ENCODE data around the gene OR8D2. TPM values are rescaled to one million over a fixed set of nuclear protein-coding genes. Genes with fewer than 3 reads are reported as not detected.

OR8D2 gene
- total and polyA plus RNA-seq, 2 of the 13 experiments (the other 11 are each of a cell fraction or from before 2014, with no cell fraction given), result not detected

- in situ Hi-C loops (cut with HindIII; ENCODE audit: extremely low pct_ligation_motif_present, low pct_unique_long_range_greater_than_20kb), result no loop called here
- no peak overlapping the region for H3K9ac ChIP-seq (ENCODE audit: insufficient read depth, low read depth, low read length)
- TF ChIP-seq ZNF577 (CRISPR knock-in tag; IDR thresholded peaks at IDR 0.05; ENCODE audit: borderline replicate concordance, low read depth) (no peak), ZBTB3 (CRISPR knock-in tag; IDR thresholded peaks at IDR 0.05; ENCODE audit: borderline replicate concordance, low read depth) (no peak), RFX1 (IDR thresholded peaks at IDR 0.05) (no peak; the same call in 1 of the 2 replicates), TMF1 (CRISPR knock-in tag; IDR thresholded peaks at IDR 0.05; ENCODE audit: low read depth) (no peak), SMAD1 (CRISPR knock-in tag; IDR thresholded peaks at IDR 0.05; ENCODE audit: borderline replicate concordance, low read depth) (no peak), ZNF780A (CRISPR knock-in tag; IDR thresholded peaks at IDR 0.05) (no peak), ZNF761 (CRISPR knock-in tag; conservative IDR thresholded peaks at IDR 0.05) (no peak), HES4 (CRISPR knock-in tag; IDR thresholded peaks at IDR 0.05; ENCODE audit: borderline replicate concordance) (no peak), POLR2G (IDR thresholded peaks at IDR 0.05; ENCODE audit: low read depth, low read length) (no peak), ZNF790 (CRISPR knock-in tag; IDR thresholded peaks at IDR 0.05; ENCODE audit: borderline replicate concordance) (no peak), ZNF326 (CRISPR knock-in tag; IDR thresholded peaks at IDR 0.05; ENCODE audit: borderline replicate concordance) (no peak), KMT2A (CRISPR knock-in tag; IDR thresholded peaks at IDR 0.05) (no peak), THAP11 (CRISPR knock-in tag; IDR thresholded peaks at IDR 0.05) (no peak), TRIM24 (CRISPR knock-in tag; IDR thresholded peaks at IDR 0.05) (no peak), KLF6 (CRISPR knock-in tag; IDR thresholded peaks at IDR 0.05) (no peak), ATF2 (CRISPR knock-in tag; IDR thresholded peaks at IDR 0.05) (no peak), U2AF1 (optimal IDR thresholded peaks at IDR 0.05; ENCODE audit: low read depth, low read length) (no peak), ZNF556 (CRISPR knock-in tag; IDR thresholded peaks at IDR 0.05; ENCODE audit: borderline replicate concordance) (no peak), RERE (CRISPR knock-in tag; IDR thresholded peaks at IDR 0.05; ENCODE audit: low read depth) (no peak)
- H3K79me2 ChIP-seq (ENCODE audit: insufficient read depth, low read length), result no peaks in the 10 kb centered on the region
- ChIA-PET POLR2A (no interaction called here), CTCF (ENCODE audit: low intra/inter-chr PET ratio, low total read pairs) (no interaction called here)
- no peaks in the 10 kb centered on the region for H4K20me1 ChIP-seq (ENCODE audit: insufficient read depth, low read length)
- no TSS peak for BruUV-seq (replicated peaks)
- H3K27me3 ChIP-seq (ENCODE audit: control insufficient read depth in 1 of 2, insufficient read depth in 2 of 2, low read length in 2 of 2), result no peaks in the 10 kb centered on the region
- H3K9me3 ChIP-seq (ENCODE audit: low read length), result no peaks in the 10 kb centered on the region
- no peak overlapping the region for H3K4me2 ChIP-seq (ENCODE audit: low read depth, low read length)
- H3K4me3 ChIP-seq (replicated peaks in 1 of 3; ENCODE audit: insufficient read depth in 1 of 3, low read depth in 2 of 3, low read length in 3 of 3), result no peak overlapping the region
- H3K4me1 ChIP-seq (ENCODE audit: insufficient read depth, low read length), result no peaks in the 10 kb centered on the region
- H3K36me3 ChIP-seq (replicated peaks in 1 of 2; ENCODE audit: control insufficient read depth in 1 of 2, insufficient read depth in 2 of 2, low read length in 2 of 2), result no peaks in the 10 kb centered on the region
- intact Hi-C loops (cut with micrococcal nuclease; ENCODE audit: unreplicated experiment), result no loop called here
- ATAC-seq (no peak), FAIRE-seq (no peak), DNase-seq (ENCODE audit: low spot score) (no peak)
- H2AFZ ChIP-seq (ENCODE audit: low read length), result no peak overlapping the region
- H3K27ac ChIP-seq (ENCODE audit: extremely low read length, insufficient read depth, low read length), result no peak overlapping the region
These were observed 24.0 kb downstream of the OR8D2 start for GRCh38 chr11:124296016-124296415.
